Right ventricle myocardium inferior (tissue), 1 donor: Measurements from ENCODE around the gene CR1L. TPM values are rescaled to one million over a fixed set of nuclear protein-coding genes. Genes with fewer than 3 reads are reported as not detected.
"Not testable (repeated sequence)": the region's sequence is repeated elsewhere in the genome, so short reads cannot be mapped to it uniquely, and the experiment has no call there.

Source experiments
- ATAC-seq: fragments of 200-7000 bp; cut with Tn5 transposase; one replicate; pipeline ENCODE4 v1.9.1; 2020; ENCODE audit warnings: mild to moderate bottlenecking, moderate library complexity
- DNase-seq: peaks from one replicate; pipeline ENCODE4 v3.0.0; 2021; ENCODE audit errors: missing footprints
- intact Hi-C: fragments of 100-400 bp; cut with DNase I; formaldehyde crosslinking; loops from one replicate; pipeline ENCODE4 v1.11.0; 2022
- total RNA-seq: library from RNA; stranded (reverse); fragmentation: NEBNext Ultra II Directional; extraction: Animal tissue kit (Norgen Biotek cat#: 25700); gene quantifications from one replicate; pipeline ENCODE4 v1.2.1, GENCODE V29; 2021
- donor health status: DM: no; HTN: yes; CAD: no; lungs with severe emphysema.

CR1L gene
- total RNA-seq, 1 donor from 2014 or later, result not detected

DNA sequence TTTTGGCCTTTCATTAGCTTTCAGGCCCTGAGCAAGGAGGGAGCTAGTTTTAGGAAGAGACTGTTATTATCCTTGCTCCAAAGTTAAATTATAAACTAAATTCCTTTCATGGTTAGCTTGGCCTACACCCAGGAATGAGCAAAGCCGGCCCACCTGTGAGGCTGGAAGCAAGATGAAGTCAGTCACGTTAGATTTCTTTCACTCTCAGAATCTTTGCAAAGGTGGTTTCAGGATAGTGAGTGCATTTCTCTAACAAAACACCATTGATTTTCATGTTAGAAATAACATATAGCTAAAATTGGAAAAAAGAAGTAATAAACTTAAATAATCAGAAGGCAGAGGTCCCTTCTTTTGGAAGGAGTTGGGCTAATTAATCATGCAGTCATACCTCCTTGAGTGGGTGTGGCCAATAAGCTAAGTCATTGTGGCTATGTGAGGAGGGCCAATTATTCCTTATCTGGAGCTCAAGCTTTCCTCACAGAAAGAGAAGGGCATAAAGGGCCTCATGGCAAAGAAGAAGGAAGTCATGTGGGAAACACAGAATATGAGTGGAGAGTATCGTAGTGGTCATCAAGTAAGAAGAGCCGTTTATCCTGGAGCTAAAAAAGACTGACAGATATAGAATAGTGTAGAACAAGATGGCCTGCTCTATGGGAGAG, 83.4 kb downstream of the CR1L start:
- ATAC-seq, intact Hi-C loops, DNase-seq: not testable (repeated sequence)

DNA sequence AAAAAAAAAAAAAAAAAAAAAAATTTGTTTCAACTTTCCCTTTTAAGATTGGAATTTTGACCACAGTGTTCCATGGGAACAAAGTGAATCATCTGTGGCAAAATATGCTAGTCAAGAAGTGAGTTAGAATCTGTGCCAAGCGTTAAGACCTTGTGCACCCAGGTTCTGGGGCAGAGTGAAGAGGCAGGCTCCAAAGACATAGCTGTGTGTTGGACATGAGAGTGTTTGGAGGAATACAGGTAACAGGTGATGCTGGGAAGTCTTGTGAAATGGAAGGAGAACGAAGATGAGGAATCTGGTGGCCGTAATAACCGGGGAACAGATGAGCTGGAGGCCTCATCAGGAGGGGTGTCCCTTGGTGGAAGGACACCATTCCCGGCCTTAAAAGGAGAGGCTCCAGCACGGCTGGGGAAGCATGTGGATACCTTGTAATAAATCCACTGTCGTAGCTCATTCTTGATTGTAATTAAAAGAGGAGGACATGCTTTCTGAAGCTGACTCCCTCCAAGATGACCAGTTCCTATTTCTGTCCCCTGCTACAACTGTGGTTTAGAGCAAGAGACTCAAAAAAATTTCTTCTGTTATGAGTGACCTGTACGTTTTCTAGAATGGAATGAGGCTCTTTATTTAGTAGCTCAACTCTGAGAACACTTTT, 92.7 kb downstream of the CR1L start:
- not testable (repeated sequence) for ATAC-seq

DNA sequence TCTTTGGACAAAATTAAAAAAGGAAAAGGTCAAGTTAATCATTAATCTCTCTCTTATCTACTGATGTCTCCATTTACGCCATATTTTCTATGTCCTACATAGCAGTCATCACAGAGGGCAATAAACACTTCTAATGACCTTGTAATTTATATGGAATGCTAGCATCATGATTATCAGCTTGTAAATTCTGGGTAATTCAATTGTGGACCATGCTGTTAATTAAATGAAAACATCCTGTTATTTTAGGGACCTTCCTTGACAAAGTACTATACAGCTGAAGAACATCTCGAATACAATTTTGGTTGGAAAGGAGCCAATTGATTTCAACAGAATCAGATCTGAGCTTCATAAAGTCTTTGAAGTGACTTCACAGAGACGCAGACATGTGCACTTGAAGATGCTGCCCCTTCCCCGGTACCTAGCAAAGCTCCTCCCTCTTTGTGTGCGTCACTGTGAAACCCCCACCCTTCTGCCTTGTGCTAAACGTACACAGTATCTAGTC, 93.3 kb downstream of the CR1L start:
- ATAC-seq, DNase-seq, intact Hi-C loops: not testable (repeated sequence)

More for the DNA sequence above, 92.7 kb downstream of the CR1L start:
- DNase-seq, intact Hi-C loops: not testable (repeated sequence)

DNA sequence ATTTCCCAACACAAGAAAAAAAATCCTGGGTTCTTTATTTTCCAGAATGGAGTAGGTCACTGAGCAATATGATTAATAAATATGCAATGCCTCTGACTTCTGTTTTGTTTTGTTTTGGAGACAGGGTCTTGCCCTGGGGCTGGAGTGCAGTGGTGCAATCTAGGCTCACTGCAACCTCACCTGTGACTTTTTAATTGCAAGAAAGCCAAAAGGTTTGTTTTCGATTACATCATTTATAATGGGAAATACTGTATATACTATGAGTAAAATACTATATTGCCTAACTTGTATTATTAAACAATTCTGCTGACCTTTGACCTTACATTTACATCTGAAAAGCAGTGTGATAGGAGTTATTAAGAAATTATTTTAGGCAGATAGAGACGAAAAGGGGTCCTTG, 95.3 kb downstream of the CR1L start:
- DNase-seq, result no peak
- intact Hi-C loops, result no loop called here
- ATAC-seq, result no peak

DNA sequence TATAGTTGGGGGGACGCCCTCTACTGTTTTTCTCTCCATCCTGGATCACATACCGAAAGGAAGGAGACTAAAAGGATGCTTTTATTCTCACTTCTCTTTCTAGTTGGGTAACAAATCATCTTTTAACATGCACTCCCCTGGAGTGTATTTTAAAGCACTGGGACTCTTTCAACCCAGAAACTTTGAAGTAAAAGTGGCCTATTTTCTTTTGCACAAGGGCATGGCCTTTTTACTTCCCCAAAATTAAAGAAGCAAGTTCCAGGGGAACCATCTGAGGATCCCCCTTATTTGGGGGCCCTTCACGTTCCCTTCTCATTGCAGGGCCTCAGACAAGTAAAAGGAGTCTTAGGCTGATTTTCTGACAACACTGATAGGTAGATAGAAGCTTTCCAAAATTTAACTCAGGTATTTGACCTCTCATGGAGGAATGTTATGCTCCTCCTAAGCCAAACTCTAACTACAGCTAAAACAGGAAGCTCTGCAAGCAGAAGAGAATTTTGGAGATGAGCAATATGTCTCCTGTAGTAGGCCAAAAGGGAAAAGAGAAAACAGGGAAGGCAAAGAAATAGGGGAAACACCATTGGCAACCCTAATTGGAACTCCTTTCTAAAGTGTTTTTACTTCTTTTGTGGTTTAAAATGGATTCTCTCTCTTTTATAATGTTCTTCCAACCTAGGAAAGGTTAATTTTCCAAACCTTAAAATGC, 98.1 kb downstream of the CR1L start:
- ATAC-seq (no peak), DNase-seq (no peak)
- intact Hi-C loops, result no loop called here

DNA sequence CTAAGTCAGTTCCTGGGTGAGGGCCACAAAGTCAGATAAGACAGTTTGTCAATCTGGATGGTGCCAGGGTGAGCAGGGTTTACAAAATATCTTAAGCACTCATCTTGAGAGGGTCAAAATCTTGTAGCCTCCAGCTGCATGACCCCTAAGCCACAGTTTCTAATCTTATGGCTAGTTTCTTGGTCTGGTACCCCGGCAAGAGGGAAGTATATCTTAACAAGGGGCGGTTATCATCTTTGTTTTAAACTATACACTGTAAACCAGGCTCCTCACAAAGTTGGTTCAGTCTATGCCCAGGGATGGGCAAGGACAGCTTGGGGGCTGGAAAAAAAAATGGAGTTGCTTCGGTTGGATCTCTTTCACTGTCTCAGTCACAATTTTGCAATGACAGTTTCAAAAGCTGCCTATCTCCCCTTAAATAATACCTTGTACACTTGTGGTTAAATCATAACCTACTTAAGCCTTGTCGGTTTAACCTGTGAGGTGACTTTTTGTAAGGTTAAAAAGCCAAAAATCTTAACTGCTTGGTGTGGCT, 99.1 kb downstream of the CR1L start:
- no peak for ATAC-seq
- intact Hi-C loops, result no loop called here
- no peak for DNase-seq

DNA sequence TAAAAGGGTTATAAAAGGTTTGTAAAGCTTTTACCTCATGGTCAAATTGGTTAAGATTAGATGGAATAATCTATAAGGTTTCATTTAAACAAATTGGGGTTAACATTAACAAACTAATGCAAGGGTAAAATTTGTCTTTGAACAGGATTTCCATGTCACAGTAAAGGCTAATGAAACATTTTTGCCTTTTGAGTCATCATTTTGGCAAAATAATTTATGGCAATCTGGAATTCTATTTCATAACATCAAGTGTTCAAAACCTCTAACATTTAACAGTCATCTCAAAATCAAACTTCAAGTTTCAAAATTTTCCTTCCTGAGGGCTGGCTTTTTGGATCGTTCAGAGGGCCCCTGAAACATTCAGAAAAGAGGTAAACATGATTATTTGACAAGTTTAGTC, 100.4 kb downstream of the CR1L start:
- intact Hi-C loops, result no loop called here
- no peak for ATAC-seq
- DNase-seq, result no peak

DNA sequence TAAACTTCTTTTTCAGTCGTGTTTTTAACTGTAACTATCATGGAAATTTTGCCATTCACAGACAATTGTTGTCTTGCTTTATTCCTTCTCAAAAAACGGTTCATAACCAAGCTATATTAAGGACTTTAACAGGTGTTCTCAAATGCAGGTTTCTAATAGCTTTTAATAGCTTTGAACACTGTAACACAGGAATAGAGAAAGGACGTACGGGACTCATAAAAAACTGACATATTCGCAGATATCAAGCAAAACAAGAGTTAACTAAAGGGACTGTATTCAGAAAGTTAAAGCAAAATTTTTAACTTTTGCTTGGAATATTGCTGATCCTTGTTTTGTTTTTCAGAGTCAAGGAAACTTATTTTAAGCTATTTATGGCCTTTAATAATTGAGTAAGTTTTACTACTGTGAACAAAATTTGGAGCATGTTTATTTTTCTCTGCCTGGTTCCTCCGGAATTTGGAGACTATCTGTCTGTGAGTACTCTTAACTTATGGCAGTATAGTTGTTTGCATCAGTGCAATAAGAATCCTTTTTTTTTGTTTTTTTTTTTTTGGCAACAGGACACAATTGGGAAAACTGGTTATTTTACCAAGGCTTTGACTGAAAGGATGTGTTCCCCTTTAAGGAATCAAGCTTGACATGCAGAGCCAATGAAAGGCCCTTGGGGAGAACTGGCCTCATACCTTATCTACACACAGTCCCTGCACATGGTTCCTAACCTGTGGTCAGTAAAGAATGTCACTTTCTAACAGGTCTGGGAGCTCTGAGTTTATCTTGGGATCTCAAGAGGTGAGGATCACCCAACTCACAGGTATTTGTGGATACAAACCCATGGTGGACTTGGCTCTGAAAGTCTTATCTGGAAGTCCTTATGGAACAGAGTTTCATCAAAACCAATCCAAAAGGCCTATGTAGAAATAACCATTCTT, 101.2 kb downstream of the CR1L start:
- ATAC-seq (no peak), DNase-seq (no peak)
- intact Hi-C loops, result no loop called here

DNA sequence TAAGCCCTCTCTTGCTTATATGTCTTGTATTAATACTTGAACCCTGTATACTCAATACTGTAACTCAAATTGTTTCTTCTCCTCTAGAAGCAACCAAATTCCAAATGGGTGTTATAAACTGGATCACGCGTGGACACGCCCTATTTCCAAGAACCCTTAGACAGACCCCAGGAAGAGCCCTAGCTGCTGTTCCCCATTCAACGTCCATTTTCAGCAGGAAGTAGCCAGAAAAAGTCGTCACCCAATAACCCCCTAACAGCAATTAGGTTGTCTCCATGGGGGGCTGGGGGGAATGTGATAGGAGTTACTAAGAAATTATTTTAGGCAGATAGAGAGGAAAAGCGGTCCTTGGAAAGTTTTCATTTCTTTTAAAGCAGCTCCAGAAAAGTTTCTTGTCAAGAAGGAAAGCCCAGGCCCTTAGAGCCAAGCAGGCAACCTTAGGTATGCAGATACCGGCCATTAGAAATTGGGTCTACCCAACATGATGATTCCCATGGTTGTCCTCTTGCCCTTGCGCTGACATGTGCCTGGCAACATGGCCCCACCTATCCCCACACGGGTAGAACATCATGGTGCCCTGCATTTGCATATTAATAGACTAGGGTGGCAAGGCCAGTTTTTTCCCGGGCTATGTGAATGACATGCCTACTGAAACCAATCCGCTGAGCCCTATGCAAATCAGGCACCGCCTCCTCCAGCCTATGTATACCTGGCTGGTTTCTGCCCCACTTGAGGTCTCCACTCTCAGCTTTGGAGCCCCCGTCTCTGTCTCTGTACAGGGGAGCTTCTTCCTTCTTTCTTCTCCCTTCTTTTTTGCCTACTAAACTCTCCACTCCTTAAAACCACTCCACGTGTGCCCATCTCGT, 102.9 kb downstream of the CR1L start:
- intact Hi-C loops, result no loop called here
- DNase-seq, result no peak
- no peak for ATAC-seq

DNA sequence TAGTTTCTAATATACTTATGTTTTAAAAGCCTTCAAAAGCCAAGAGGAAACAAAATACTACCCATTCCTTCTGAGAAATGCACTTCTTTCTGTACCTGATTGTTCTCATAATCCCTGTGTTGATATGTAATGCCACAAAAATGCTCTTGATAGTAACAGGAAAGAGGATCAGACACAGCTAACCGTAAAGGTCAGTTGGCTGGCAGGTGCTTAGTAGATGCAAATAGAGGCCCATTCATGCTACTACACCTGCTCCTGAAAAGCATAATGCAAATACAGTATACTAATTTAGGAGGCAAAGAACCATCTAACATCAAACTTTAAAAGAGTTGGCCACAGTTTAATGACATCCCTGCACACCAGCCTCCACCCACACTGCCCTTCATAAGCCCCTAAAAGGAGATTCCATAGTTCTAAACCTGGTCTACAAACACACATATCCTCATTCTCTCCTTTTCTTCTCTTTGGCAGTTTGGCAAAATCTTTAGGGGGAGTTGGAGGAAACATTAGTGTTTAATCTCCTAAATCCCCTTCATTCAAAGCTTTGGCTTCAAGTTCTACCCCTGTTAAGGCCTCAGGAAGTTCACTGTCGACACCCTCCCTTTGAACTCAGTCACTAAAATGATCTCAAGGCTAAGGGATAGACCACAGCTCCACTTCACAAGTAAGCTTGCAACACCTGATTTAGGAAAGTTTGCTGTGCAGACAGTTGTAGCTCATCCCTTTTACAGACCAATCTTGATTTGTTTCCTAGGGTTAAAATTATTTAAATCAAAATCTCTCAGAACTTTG, 104.0 kb downstream of the CR1L start:
- intact Hi-C loops, result no loop called here
- DNase-seq, result no peak

DNA sequence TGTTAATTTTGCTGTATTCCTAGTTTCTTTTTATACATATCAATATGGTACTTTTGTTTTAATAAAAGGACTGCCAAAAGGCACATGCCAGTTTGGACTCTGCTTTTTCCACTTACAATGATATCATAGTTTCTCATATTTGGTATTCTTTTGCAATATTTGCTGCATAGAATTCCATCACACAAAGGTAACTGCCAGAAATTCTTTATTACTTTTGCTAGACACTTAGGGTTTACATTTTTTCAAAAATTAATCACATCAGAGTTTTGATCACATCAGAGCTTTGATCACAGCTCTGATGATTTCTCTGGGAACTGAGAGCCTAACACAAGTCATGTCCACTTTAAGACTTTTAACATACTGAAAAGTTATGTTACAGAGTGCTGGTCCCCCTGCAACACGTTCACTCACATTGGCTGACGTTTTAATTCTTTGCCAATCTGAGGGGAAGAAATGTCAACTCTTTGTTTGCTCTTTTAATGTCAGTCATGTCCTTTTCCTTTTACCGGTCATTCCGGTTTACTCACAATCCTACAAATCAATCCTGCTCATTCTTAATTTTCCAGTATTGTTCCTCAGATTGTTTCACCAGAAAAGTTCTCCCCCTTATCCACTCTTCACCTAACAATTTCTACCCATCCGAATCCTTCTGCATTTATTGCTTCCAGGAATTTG, 105.8 kb downstream of the CR1L start:
- no peak for ATAC-seq
- intact Hi-C loops, result loop anchor here (5.0 kb wide), 1 partner anchor 47 kb away; no protein-coding TSS in a partner anchor
- no peak for DNase-seq

More for the DNA sequence above, 104.0 kb downstream of the CR1L start:
- ATAC-seq, result no peak

DNA sequence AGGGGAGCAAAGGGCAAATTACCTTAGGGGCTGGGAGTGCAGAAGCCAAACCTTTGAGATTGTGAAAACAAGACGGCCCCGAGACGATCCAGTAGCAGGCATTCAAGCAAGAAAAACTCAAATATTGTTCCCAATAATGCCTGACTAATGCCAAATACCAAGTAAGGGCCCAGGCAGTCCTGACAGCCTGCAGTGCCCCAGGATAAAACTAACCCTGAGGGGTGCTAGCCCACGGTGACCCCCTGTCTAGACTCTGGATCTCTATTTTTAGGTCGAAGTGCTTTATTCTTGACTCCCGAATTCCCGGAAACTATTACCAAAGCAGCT, 106.5 kb downstream of the CR1L start:
- not testable (repeated sequence) for DNase-seq, ATAC-seq
- intact Hi-C loops, result loop anchor here (5.0 kb wide), 1 partner anchor 46 kb away; no protein-coding TSS in a partner anchor

DNA sequence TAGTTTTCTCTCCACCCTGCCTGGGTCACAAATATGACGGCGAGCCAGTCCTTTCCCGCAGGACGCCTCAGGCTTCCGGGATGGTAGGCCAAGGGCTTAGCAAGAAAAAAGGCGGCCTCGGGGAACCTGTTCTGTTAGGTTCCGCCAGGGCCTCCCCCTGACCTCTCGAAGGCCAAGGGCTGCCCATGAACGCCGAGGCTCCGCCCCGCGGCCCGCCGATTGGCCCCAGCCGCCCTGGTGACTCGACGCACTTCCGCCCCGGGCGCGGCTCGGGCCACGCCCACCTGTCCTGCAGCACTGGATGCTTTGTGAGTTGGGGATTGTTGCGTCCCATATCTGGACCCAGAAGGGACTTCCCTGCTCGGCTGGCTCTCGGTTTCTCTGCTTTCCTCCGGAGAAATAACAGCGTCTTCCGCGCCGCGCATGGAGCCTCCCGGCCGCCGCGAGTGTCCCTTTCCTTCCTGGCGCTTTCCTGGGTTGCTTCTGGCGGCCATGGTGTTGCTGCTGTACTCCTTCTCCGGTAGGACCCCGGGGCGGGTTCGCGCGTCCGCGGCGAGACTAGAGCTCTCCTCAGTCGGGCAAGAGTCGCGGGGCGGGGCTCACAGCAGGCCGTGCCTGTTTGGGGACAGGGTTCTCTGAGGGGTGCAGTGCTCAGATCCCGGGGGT, 107.0 kb downstream of the CR1L start, which contains the start of gene CD46:
TSS of gene CD46 (plus strand) at position 265 of the 666 bp plus-strand sequence. CDS start at position 424, 159 bp downstream.
- peak; percentile 98 for DNase-seq
- intact Hi-C loops, result loop anchor here (5.0 kb wide), 1 partner anchor 45 kb away; no protein-coding TSS in a partner anchor
- ATAC-seq, result peak; percentile 100

DNA sequence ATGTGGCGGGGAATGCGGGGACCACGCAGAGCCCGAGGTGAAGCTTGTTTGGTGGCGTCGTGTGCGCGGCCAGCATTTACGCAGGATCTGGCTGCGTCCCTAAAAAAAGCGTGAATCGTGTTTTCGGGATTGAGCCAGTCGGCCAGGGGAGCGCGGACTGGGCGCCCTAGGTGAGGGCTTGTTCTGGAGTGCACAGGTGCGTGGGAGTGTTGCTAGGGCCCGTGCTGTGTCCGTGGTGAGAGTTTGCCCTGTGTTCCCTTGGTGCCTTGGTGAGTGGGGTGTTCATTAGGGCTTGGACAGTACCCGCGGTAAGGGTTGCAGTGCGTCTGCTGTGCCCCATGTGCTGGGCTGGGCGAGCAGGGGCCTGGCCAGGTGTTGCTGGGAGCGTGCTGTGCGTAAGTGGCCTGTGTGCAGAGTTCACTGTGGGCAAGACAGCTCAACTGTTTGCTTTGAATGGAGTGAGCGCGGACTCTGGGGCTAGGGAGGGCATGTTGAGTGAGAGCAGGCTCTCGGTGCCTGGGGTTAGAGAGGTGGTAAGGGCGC, 107.6 kb downstream of the CR1L start:
- intact Hi-C loops, result loop anchor here (5.0 kb wide), 1 partner anchor 45 kb away; no protein-coding TSS in a partner anchor
- peak; percentile 23 for ATAC-seq
- DNase-seq, result peak; percentile 75

DNA sequence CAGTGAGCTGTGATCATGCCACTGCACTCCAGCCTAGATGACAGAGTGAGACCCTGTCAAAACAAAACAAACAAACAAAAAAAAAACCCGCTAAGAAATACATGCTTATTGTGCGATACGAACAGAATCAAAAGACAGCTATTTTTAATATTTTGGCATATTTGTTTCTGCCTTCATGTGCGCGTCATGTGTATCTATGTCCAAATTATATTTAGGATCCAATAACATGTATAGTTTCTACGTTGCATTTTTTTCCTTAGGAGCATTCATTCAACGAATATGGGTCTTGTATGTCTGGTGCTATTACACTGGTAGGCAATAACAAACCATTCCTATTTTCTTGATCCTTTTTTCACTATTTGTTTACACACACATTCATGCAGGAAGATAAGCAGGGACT, 108.7 kb downstream of the CR1L start:
- intact Hi-C loops, result loop anchor here (5.0 kb wide), 1 partner anchor 44 kb away; no protein-coding TSS in a partner anchor
- ATAC-seq, result no peak
- DNase-seq, result no peak
